WTC11 (cell line): Measurements from ENCODE around the gene R3HDML. TPM values are rescaled to one million over a fixed set of nuclear protein-coding genes. Genes with fewer than 3 reads are reported as not detected.
A peak's percentile ranks its signal among the peaks of the same experiment; 100 is the strongest.

Experiments
- ATAC-seq: fragments of 200-7000 bp; cut with Tn5 transposase; 2 replicates; pipeline ENCODE4 v1.10.0; 2021; ENCODE audit warnings: mild to moderate bottlenecking, moderate library complexity
- CTCF ChIA-PET: fragments of 300-600 bp; sonication (Branson Sonifier 250); formaldehyde crosslinking; loops from one replicate; lab custom pipeline; 2021; ENCODE audit warnings: antibody characterized with exemption; lab: Charles Lee
- POLR2A ChIA-PET: fragments of 350-600 bp; sonication (Branson Sonifier 250); formaldehyde crosslinking; loops from one replicate; lab custom pipeline; 2021; ENCODE audit warnings: antibody characterized with exemption; lab: Charles Lee
- DNase-seq: peaks from one replicate; pipeline ENCODE4 v3.0.0; 2021; ENCODE audit warnings: low spot score
- H3K27ac Mint-ChIP-seq: 2 replicates; pipeline ENCODE4 v1.8.0; 2021; ENCODE audit warnings: mixed read lengths
- H3K27me3 Mint-ChIP-seq: 2 replicates; pipeline ENCODE4 v1.8.0; 2021; ENCODE audit warnings: low read depth, mild to moderate bottlenecking, moderate library complexity, mixed read lengths
- H3K36me3 Mint-ChIP-seq: 2 replicates; pipeline ENCODE4 v1.8.0; 2021; ENCODE audit warnings: mixed read lengths
- H3K4me1 Mint-ChIP-seq: 2 replicates; pipeline ENCODE4 v1.8.0; 2022; ENCODE audit warnings: mixed read lengths
- H3K4me3 Mint-ChIP-seq: 2 replicates; pipeline ENCODE4 v1.8.0; 2021; ENCODE audit warnings: mild to moderate bottlenecking, moderate library complexity, mixed read lengths
- H3K9me3 Mint-ChIP-seq: 2 replicates; pipeline ENCODE4 v1.8.0; 2021; ENCODE audit warnings: mixed read lengths
- FOXK1 ChIP-seq: sonication (generic); formaldehyde crosslinking; IDR thresholded peaks from 2 replicates; pipeline ENCODE4 v1.8.0; 2022; ENCODE audit warnings: mild to moderate bottlenecking, moderate library complexity, missing genetic modification reagents
- GRHL2 ChIP-seq: fragments of 250-450 bp; sonication (Bioruptor Pico); IDR thresholded peaks from 2 replicates; pipeline ENCODE4 v1.8.0; 2022; ENCODE audit warnings: mild to moderate bottlenecking, moderate library complexity; ENCODE audit not compliant: insufficient replicate concordance, severe bottlenecking
- KAT7 ChIP-seq: sonication (generic); formaldehyde crosslinking; IDR thresholded peaks from 2 replicates; pipeline ENCODE4 v1.8.1; 2023; ENCODE audit warnings: missing genetic modification reagents, mild to moderate bottlenecking, borderline replicate concordance
- MYBL2 ChIP-seq: sonication (generic); formaldehyde crosslinking; IDR thresholded peaks from 2 replicates; pipeline ENCODE4 v1.8.1; 2023; ENCODE audit warnings: mild to moderate bottlenecking, moderate library complexity, missing genetic modification reagents
- NFATC4 ChIP-seq: fragments of 250-450 bp; sonication (Bioruptor Pico); IDR thresholded peaks from 2 replicates; pipeline ENCODE4 v1.9.0; 2021; ENCODE audit warnings: mild to moderate bottlenecking
- NFYB ChIP-seq: sonication (generic); formaldehyde crosslinking; conservative IDR thresholded peaks from 2 replicates; pipeline ENCODE4 v1.8.0; 2022; ENCODE audit warnings: low read depth, missing genetic modification reagents
- RELA ChIP-seq: sonication (generic); formaldehyde crosslinking; IDR thresholded peaks from 2 replicates; pipeline ENCODE4 v1.8.1; 2022; ENCODE audit warnings: missing genetic modification reagents, mild to moderate bottlenecking, borderline replicate concordance
- SOX15 ChIP-seq: fragments of 250-450 bp; sonication (Bioruptor Pico); IDR thresholded peaks from 2 replicates; pipeline ENCODE4 v1.9.0; 2021; ENCODE audit warnings: mild to moderate bottlenecking
- ZNF396 ChIP-seq: fragments of 250-450 bp; sonication (Bioruptor Pico); IDR thresholded peaks from 2 replicates; pipeline ENCODE4 v1.8.0; 2021; ENCODE audit warnings: mild to moderate bottlenecking, moderate library complexity, borderline replicate concordance
- total RNA-seq: library from RNA; stranded (reverse); gene quantifications from 3 replicates; pipeline ENCODE4 v1.2.3, GENCODE V29; 2021
- TF ChIP-seq, protein P1 (sequence below): fragments of 250-450 bp; sonication (Bioruptor Pico); IDR thresholded peaks from 2 replicates; pipeline ENCODE4 v1.9.0; 2021; ENCODE audit warnings: mild to moderate bottlenecking
- TF ChIP-seq, protein P2 (sequence below): sonication (generic); formaldehyde crosslinking; IDR thresholded peaks from 2 replicates; pipeline ENCODE4 v1.8.1; 2023; ENCODE audit warnings: mild to moderate bottlenecking, moderate library complexity, missing genetic modification reagents
- TF ChIP-seq, protein P3 (sequence below): fragments of 250-450 bp; sonication (Bioruptor Pico); conservative IDR thresholded peaks from 2 replicates; pipeline ENCODE4 v1.9.0; 2021; ENCODE audit warnings: mild to moderate bottlenecking
- TF ChIP-seq, protein P4 (sequence below): sonication (generic); formaldehyde crosslinking; IDR thresholded peaks from 2 replicates; pipeline ENCODE4 v1.8.1; 2022; ENCODE audit warnings: mild to moderate bottlenecking, moderate library complexity, missing genetic modification reagents
- TF ChIP-seq, protein P5 (sequence below): sonication (generic); formaldehyde crosslinking; IDR thresholded peaks from 2 replicates; pipeline ENCODE4 v1.8.1; 2023; ENCODE audit warnings: mild to moderate bottlenecking, missing genetic modification reagents, moderate library complexity
- TF ChIP-seq, protein P6 (sequence below): sonication (generic); formaldehyde crosslinking; IDR thresholded peaks from 2 replicates; pipeline ENCODE4 v1.8.0; 2023; ENCODE audit warnings: missing genetic modification reagents

The R3HDML gene
- total RNA-seq, 1 experiment from 2014 or later = not detected

DNA sequence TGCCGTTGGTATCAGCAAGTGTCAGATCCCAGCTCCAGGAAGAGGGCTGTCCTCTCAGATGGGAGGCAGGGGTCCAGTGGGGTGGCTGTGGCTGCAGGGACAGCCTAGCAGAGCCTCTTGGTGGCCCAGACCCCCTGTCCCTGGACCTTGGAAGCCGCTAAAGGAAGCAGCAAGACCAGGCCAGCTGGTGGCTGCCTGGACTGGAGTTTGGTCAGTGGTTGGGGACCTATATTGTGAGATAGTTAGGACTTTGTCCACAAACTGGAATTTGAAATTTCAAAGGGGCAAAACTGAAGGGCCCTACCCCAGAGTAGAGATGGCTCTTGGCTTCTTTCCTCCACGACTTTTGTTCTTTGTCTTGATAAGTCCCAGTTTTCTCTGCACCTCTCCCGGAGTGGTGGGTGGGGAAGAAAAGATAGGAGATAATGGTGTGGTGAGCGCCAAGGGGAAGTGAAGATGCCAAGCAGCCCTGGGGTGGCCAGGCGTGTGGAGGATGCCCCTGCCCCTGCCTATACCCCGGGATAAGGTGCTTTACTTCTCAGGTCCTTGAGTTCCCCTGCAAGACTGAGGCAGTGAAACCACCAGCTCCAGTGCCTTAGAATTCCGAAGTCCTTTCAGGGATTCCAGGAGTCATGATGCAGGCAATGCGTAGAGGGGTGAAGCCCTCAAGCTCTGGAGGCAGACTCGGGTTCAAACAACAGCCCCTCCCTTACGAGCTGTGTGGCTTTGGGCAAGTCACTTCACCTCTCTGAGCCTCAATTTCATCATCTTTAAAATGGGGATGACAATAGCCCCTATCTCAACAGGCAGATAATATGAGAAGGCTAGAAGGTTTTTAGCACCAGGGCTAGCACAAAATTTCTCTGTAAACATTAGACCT is 58.9 kb downstream of the R3HDML start:
- Mint-ChIP-seq H3K4me3 (no peak overlapping the region), H3K36me3 (no peaks in the 10 kb centered on the region), H3K4me1 (no peaks in the 10 kb centered on the region)
- POLR2A ChIA-PET = no interaction called here
- no peak for ATAC-seq
- TF ChIP-seq RELA (CRISPR knock-in tag) = no peak
- TF ChIP-seq, protein P1, sequence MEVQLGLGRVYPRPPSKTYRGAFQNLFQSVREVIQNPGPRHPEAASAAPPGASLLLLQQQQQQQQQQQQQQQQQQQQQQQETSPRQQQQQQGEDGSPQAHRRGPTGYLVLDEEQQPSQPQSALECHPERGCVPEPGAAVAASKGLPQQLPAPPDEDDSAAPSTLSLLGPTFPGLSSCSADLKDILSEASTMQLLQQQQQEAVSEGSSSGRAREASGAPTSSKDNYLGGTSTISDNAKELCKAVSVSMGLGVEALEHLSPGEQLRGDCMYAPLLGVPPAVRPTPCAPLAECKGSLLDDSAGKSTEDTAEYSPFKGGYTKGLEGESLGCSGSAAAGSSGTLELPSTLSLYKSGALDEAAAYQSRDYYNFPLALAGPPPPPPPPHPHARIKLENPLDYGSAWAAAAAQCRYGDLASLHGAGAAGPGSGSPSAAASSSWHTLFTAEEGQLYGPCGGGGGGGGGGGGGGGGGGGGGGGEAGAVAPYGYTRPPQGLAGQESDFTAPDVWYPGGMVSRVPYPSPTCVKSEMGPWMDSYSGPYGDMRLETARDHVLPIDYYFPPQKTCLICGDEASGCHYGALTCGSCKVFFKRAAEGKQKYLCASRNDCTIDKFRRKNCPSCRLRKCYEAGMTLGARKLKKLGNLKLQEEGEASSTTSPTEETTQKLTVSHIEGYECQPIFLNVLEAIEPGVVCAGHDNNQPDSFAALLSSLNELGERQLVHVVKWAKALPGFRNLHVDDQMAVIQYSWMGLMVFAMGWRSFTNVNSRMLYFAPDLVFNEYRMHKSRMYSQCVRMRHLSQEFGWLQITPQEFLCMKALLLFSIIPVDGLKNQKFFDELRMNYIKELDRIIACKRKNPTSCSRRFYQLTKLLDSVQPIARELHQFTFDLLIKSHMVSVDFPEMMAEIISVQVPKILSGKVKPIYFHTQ (CRISPR knock-in tag) = no peak
- TF ChIP-seq, all 79 proteins: peak for 0
- no peaks in the 10 kb centered on the region for H3K27me3 Mint-ChIP-seq
- CTCF ChIA-PET = interaction anchor here (0.9 to 4.0 kb wide), 6 partner anchors 8 to 651 kb away, joined by 3 to 12 read pairs (median 4); no protein-coding TSS in a partner anchor
- H3K9me3 Mint-ChIP-seq = no peaks in the 10 kb centered on the region
- no peak for DNase-seq
- H3K27ac Mint-ChIP-seq = no peak overlapping the region

DNA sequence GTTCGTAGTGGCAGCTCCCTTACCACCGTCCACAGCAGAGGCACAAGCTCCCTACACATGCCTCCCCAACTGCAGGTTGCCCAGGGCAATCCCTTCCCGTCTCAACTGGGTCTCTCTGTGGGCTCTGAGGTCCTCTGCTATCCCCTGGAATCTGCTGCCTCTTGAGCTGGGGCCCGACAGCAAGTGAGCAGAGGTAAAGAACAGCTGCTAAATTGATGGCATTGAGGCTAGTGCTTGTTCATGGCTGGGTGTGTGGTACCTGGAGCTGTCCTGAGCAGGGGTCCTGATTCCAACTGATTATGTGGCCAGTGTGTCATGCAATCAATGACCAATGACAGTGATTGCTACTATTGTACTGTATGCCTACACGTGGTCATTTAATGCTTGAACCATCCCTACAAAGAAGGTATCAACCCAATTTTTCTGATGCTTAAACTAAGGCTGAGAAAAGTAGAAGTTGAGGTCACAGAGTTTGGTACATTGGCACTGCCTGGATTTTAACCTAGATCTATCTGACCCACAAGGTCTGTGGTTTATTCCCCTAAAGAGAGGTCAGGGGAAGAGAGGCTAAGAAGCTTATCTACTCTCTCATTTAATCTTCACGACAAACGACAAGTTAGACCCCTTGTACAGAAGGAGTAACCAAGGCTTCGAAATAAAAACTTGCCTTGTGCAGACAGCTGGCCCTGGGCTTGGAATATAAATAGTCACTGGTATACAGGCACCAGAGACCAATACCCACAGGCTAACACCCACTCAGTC is 59.7 kb downstream of the R3HDML start:
- no peaks in the 10 kb centered on the region for H3K27me3 Mint-ChIP-seq
- no peak for DNase-seq
- no peak for TF ChIP-seq SOX15
- TF ChIP-seq, protein P2, sequence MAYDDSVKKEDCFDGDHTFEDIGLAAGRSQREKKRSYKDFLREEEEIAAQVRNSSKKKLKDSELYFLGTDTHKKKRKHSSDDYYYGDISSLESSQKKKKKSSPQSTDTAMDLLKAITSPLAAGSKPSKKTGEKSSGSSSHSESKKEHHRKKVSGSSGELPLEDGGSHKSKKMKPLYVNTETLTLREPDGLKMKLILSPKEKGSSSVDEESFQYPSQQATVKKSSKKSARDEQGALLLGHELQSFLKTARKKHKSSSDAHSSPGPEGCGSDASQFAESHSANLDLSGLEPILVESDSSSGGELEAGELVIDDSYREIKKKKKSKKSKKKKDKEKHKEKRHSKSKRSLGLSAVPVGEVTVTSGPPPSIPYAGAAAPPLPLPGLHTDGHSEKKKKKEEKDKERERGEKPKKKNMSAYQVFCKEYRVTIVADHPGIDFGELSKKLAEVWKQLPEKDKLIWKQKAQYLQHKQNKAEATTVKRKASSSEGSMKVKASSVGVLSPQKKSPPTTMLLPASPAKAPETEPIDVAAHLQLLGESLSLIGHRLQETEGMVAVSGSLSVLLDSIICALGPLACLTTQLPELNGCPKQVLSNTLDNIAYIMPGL = no peak
- TF ChIP-seq, protein P3, sequence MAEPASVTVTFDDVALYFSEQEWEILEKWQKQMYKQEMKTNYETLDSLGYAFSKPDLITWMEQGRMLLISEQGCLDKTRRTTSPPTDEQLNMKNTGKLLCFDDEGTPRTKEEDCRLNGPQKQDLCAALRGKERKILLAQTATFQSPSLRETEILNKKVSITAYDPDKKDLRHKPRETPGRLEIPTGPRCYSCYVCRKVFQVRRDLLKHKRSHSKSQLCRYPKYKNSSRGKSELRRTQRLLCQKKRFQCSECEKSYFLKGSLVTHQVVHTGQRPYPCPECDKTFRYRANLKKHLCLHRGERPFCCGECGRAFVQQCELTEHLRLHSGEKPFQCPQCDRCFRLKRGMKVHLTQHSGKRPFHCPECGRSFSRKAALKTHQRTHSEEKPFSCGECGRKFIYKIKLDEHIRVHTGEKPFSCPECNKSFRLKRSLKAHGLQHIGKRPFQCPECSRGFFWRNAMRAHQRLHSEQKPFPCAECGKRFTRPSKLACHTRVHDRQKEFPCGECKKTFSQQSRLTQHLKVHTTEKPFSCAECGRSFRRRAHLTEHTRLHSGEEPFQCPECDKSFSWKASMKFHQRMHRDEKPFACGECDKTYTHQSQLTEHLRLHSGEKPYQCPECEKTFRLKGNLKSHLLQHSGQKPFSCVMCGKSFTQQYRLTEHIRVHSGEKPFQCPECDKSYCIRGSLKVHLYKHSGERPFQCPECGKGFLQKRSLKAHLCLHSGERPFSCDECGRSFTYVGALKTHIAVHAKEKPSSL (CRISPR knock-in tag) = no peak
- no peak for TF ChIP-seq ZNF396
- TF ChIP-seq GRHL2 = no peak
- no peak for TF ChIP-seq NFATC4 (CRISPR knock-in tag)
- no peak for TF ChIP-seq MYBL2 (CRISPR knock-in tag)
- TF ChIP-seq, protein P4, sequence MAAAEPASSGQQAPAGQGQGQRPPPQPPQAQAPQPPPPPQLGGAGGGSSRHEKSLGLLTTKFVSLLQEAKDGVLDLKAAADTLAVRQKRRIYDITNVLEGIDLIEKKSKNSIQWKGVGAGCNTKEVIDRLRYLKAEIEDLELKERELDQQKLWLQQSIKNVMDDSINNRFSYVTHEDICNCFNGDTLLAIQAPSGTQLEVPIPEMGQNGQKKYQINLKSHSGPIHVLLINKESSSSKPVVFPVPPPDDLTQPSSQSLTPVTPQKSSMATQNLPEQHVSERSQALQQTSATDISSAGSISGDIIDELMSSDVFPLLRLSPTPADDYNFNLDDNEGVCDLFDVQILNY (CRISPR knock-in tag) = no peak
- TF ChIP-seq FOXK1 (CRISPR knock-in tag) = no peak
- no peak for TF ChIP-seq KAT7 (CRISPR knock-in tag)
- TF ChIP-seq, protein P5, sequence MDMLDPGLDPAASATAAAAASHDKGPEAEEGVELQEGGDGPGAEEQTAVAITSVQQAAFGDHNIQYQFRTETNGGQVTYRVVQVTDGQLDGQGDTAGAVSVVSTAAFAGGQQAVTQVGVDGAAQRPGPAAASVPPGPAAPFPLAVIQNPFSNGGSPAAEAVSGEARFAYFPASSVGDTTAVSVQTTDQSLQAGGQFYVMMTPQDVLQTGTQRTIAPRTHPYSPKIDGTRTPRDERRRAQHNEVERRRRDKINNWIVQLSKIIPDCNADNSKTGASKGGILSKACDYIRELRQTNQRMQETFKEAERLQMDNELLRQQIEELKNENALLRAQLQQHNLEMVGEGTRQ (CRISPR knock-in tag) = no peak
- no peak for TF ChIP-seq NFYB (CRISPR knock-in tag)
- TF ChIP-seq, protein P6, sequence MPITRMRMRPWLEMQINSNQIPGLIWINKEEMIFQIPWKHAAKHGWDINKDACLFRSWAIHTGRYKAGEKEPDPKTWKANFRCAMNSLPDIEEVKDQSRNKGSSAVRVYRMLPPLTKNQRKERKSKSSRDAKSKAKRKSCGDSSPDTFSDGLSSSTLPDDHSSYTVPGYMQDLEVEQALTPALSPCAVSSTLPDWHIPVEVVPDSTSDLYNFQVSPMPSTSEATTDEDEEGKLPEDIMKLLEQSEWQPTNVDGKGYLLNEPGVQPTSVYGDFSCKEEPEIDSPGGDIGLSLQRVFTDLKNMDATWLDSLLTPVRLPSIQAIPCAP (CRISPR knock-in tag) = no peak
- peak; percentile 43; the same call in 1 of the 2 replicates for ATAC-seq
- no peaks in the 10 kb centered on the region for H3K36me3 Mint-ChIP-seq
- no peaks in the 10 kb centered on the region for H3K9me3 Mint-ChIP-seq
- H3K27ac Mint-ChIP-seq = no peak overlapping the region
- no peak overlapping the region for H3K4me3 Mint-ChIP-seq
- H3K4me1 Mint-ChIP-seq = no peaks in the 10 kb centered on the region
- CTCF ChIA-PET = interaction anchor here (1.0 to 4.0 kb wide), 5 partner anchors 9 to 214 kb away, joined by 3 to 12 read pairs (median 4); no protein-coding TSS in a partner anchor
- POLR2A ChIA-PET = no interaction called here
